ENCODE data around the gene MED16.

GRCh38 chr19:843180-843835, 49.7 kb downstream of the MED16 start:
- TF ChIP-seq REST (IDR thresholded peaks at IDR 0.05; ENCODE audit: low read depth, low read length): no peak
- no peak for TF ChIP-seq SUZ12 (IDR thresholded peaks at IDR 0.05; ENCODE audit: unreplicated experiment)
- TF ChIP-seq RELA (IDR thresholded peaks at IDR 0.05; ENCODE audit: borderline replicate concordance, partially characterized antibody): no peak
- no peak for TF ChIP-seq SP1 (IDR thresholded peaks at IDR 0.05; ENCODE audit: low read depth, low read length)
- no peak for TF ChIP-seq TAF1 (IDR thresholded peaks at IDR 0.05; ENCODE audit: borderline replicate concordance, low read depth, low read length)
- TF ChIP-seq CTCF (IDR thresholded peaks at IDR 0.05 in 2 of 3, conservative IDR thresholded peaks at IDR 0.05 in 1 of 3; ENCODE audit: control insufficient read depth in 2 of 3, extremely low read depth in 1 of 3, insufficient read depth in 1 of 3, low read depth in 3 of 3, low read length in 3 of 3): no peak
- TF ChIP-seq SRF (IDR thresholded peaks at IDR 0.05; ENCODE audit: low read depth in 2 of 2, low read length in 2 of 2): no peak
- no peak for TF ChIP-seq POLR2AphosphoS5 (IDR thresholded peaks at IDR 0.05; ENCODE audit: low read length)
- no peak for TF ChIP-seq PBX3 (IDR thresholded peaks at IDR 0.05; ENCODE audit: insufficient replicate concordance, low read depth, low read length)
